Measurements from ENCODE around the gene ZNF322. TPM values are rescaled to one million over a fixed set of nuclear protein-coding genes. Genes with fewer than 3 reads are reported as not detected.
"Not testable (repeated sequence)": the region's sequence is repeated elsewhere in the genome, so short reads cannot be mapped to it uniquely, and the experiment has no call there.

The ZNF322 gene
- 47.5 and 52.9 TPM in 2 replicates for total RNA-seq
- long read RNA-seq, full-length matches to known transcripts, result 43 of 53 reads
- long read RNA-seq, partial matches to known transcripts, result 1 of 53 reads
- long read RNA-seq, other reads (novel, unspliced or antisense), result 9 of 53 reads

- no peak for TF ChIP-seq CTCF (conservative IDR thresholded peaks at IDR 0.05)
- Mint-ChIP-seq H3K4me3 (peak within 1 kb of the TSS; percentile 85), H3K36me3 (ENCODE audit: low read depth) (peaks cover 17% of the 10 kb centered on the region), H3K4me1 (peaks cover 27% of the 10 kb centered on the region), H3K27me3 (ENCODE audit: low read depth) (peaks cover 43% of the 10 kb centered on the region), H3K27ac (ENCODE audit: unreplicated experiment) (peak within 1 kb of the TSS; percentile 82), H3K9me3 (peaks cover 2% of the 10 kb centered on the region)
- peak; percentile 87 for DNase-seq (ENCODE audit: low read depth, low spot score)
Measured at GRCh38 chr6:26659042-26659999, at the start of gene ZNF322. Gene ZNF322, minus strand, starts transcription at chr6:26659746. Its CDS starts 21,193 bp downstream, at chr6:26638553.

GRCh38 chr6:26705780-26706179 is 46.2 kb upstream of the ZNF322 start:
- not testable (repeated sequence) for H3K4me3 Mint-ChIP-seq; H3K36me3 Mint-ChIP-seq (ENCODE audit: low read depth); DNase-seq (ENCODE audit: low read depth, low spot score); H3K9me3 Mint-ChIP-seq; H3K4me1 Mint-ChIP-seq; H3K27me3 Mint-ChIP-seq (ENCODE audit: low read depth); H3K27ac Mint-ChIP-seq (ENCODE audit: unreplicated experiment)

- DNase-seq (ENCODE audit: low read depth, low spot score); H3K4me3 Mint-ChIP-seq; H3K27me3 Mint-ChIP-seq (ENCODE audit: low read depth); H3K9me3 Mint-ChIP-seq; H3K27ac Mint-ChIP-seq (ENCODE audit: unreplicated experiment); H3K36me3 Mint-ChIP-seq (ENCODE audit: low read depth); H3K4me1 Mint-ChIP-seq: not testable (repeated sequence)
Measured at GRCh38 chr6:26705352-26705751, 45.8 kb upstream of the ZNF322 start.

- not testable (repeated sequence) for H3K27ac Mint-ChIP-seq (ENCODE audit: unreplicated experiment); H3K9me3 Mint-ChIP-seq; H3K4me3 Mint-ChIP-seq; H3K27me3 Mint-ChIP-seq (ENCODE audit: low read depth); H3K36me3 Mint-ChIP-seq (ENCODE audit: low read depth); DNase-seq (ENCODE audit: low read depth, low spot score); H3K4me1 Mint-ChIP-seq
Measured at GRCh38 chr6:26701023-26701747, 41.6 kb upstream of the ZNF322 start.

- H3K27me3 Mint-ChIP-seq (ENCODE audit: low read depth); H3K36me3 Mint-ChIP-seq (ENCODE audit: low read depth); H3K4me3 Mint-ChIP-seq; H3K9me3 Mint-ChIP-seq; H3K27ac Mint-ChIP-seq (ENCODE audit: unreplicated experiment); H3K4me1 Mint-ChIP-seq; DNase-seq (ENCODE audit: low read depth, low spot score): not testable (repeated sequence)
Measured at GRCh38 chr6:26697496-26697895, 38.0 kb upstream of the ZNF322 start.

- DNase-seq (ENCODE audit: low read depth, low spot score); H3K9me3 Mint-ChIP-seq: not testable (repeated sequence)
Measured at GRCh38 chr6:26689324-26689947, 29.9 kb upstream of the ZNF322 start.

GRCh38 chr6:26682435-26683042 is 23.0 kb upstream of the ZNF322 start:
- H3K4me1 Mint-ChIP-seq; DNase-seq (ENCODE audit: low read depth, low spot score); H3K9me3 Mint-ChIP-seq; H3K27me3 Mint-ChIP-seq (ENCODE audit: low read depth); H3K36me3 Mint-ChIP-seq (ENCODE audit: low read depth); H3K27ac Mint-ChIP-seq (ENCODE audit: unreplicated experiment); H3K4me3 Mint-ChIP-seq: not testable (repeated sequence)

More at GRCh38 chr6:26689324-26689947, 29.9 kb upstream of the ZNF322 start:
- not testable (repeated sequence) for H3K36me3 Mint-ChIP-seq (ENCODE audit: low read depth); H3K4me3 Mint-ChIP-seq; H3K27ac Mint-ChIP-seq (ENCODE audit: unreplicated experiment); H3K27me3 Mint-ChIP-seq (ENCODE audit: low read depth); H3K4me1 Mint-ChIP-seq

- H3K9me3 Mint-ChIP-seq; H3K36me3 Mint-ChIP-seq (ENCODE audit: low read depth); DNase-seq (ENCODE audit: low read depth, low spot score); H3K4me1 Mint-ChIP-seq; H3K27me3 Mint-ChIP-seq (ENCODE audit: low read depth); H3K4me3 Mint-ChIP-seq; H3K27ac Mint-ChIP-seq (ENCODE audit: unreplicated experiment): not testable (repeated sequence)
Measured at GRCh38 chr6:26673287-26673686, 13.7 kb upstream of the ZNF322 start.

GRCh38 chr6:26670558-26670957 is 11.0 kb upstream of the ZNF322 start:
- H3K4me3 Mint-ChIP-seq; H3K27ac Mint-ChIP-seq (ENCODE audit: unreplicated experiment); H3K36me3 Mint-ChIP-seq (ENCODE audit: low read depth); DNase-seq (ENCODE audit: low read depth, low spot score); H3K4me1 Mint-ChIP-seq; H3K9me3 Mint-ChIP-seq: not testable (repeated sequence)
- H3K27me3 Mint-ChIP-seq (ENCODE audit: low read depth), result peaks cover 17% of the 10 kb centered on the region

- H3K4me1 Mint-ChIP-seq, H3K9me3 Mint-ChIP-seq: not testable (repeated sequence)
Measured at GRCh38 chr6:26670003-26670402, 10.5 kb upstream of the ZNF322 start.

More at GRCh38 chr6:26670003-26670402, 10.5 kb upstream of the ZNF322 start:
- H3K36me3 Mint-ChIP-seq (ENCODE audit: low read depth); H3K27ac Mint-ChIP-seq (ENCODE audit: unreplicated experiment); DNase-seq (ENCODE audit: low read depth, low spot score); H3K4me3 Mint-ChIP-seq: not testable (repeated sequence)
- peaks cover 22% of the 10 kb centered on the region for H3K27me3 Mint-ChIP-seq (ENCODE audit: low read depth)
